COLO668 (cell line): ENCODE results near the gene VAPB.
"Not testable (repeated sequence)": the region's sequence is repeated elsewhere in the genome, so short reads cannot be mapped to it uniquely, and the experiment has no call there.

ENCODE experiments used
- DNase-seq: peaks from one replicate; lab custom pipeline; 2025; ENCODE audit not compliant: unreplicated experiment; lab: John Stamatoyannopoulos, UW

The VAPB gene

GRCh38 chr20:58388882-58389323 lies at the start of gene VAPB:
VAPB (plus strand) TSS chr20:58389229; CDS start chr20:58389460, 231 bp downstream.
- DNase-seq: peak; percentile 98

- DNase-seq: no peak
Observed at GRCh38 chr20:58339741-58340140, 49.3 kb upstream of the VAPB start.

- DNase-seq: no peak
Observed at GRCh38 chr20:58340151-58340550, 48.9 kb upstream of the VAPB start.

GRCh38 chr20:58340853-58341252 lies 48.2 kb upstream of the VAPB start:
- no peak for DNase-seq

GRCh38 chr20:58342104-58342945 lies 46.7 kb upstream of the VAPB start:
- DNase-seq: no peak

GRCh38 chr20:58344741-58345140 lies 44.3 kb upstream of the VAPB start:
- no peak for DNase-seq

GRCh38 chr20:58349570-58349969 lies 39.5 kb upstream of the VAPB start:
- no peak for DNase-seq

GRCh38 chr20:58352468-58352867 lies 36.6 kb upstream of the VAPB start:
- no peak for DNase-seq

GRCh38 chr20:58359441-58359840 lies 29.6 kb upstream of the VAPB start:
- DNase-seq: no peak

- DNase-seq: no peak
Observed at GRCh38 chr20:58360936-58361335, 28.1 kb upstream of the VAPB start.

GRCh38 chr20:58361481-58362205 lies 27.4 kb upstream of the VAPB start:
- DNase-seq: no peak

GRCh38 chr20:58362206-58362516 lies 26.9 kb upstream of the VAPB start:
- DNase-seq: no peak

GRCh38 chr20:58362970-58363369 lies 26.1 kb upstream of the VAPB start:
- no peak for DNase-seq

- no peak for DNase-seq
Observed at GRCh38 chr20:58366866-58367265, 22.2 kb upstream of the VAPB start.

- no peak for DNase-seq
Observed at GRCh38 chr20:58372806-58373205, 16.2 kb upstream of the VAPB start.

- not testable (repeated sequence) for DNase-seq
Observed at GRCh38 chr20:58373296-58373695, 15.7 kb upstream of the VAPB start.

GRCh38 chr20:58374027-58374850 lies 14.8 kb upstream of the VAPB start:
- no peak for DNase-seq

GRCh38 chr20:58374906-58375758 lies 13.9 kb upstream of the VAPB start:
- no peak for DNase-seq

GRCh38 chr20:58375759-58376352 lies 13.2 kb upstream of the VAPB start:
- no peak for DNase-seq

GRCh38 chr20:58377017-58377416 lies 12.0 kb upstream of the VAPB start:
- DNase-seq: no peak
